OCI-LY1 (cell line): ENCODE measurements around the gene TOMM5.
A peak's percentile ranks its signal among the peaks of the same experiment; 100 is the strongest.

Experiments used
- H2AFZ ChIP-seq: fragments of 200-600 bp; sonication (generic), shearing (Covaris generic); 2 replicates; pipeline ENCODE4 v1.6.0; 2014; ENCODE audit warnings: antibody characterized with exemption, mild to moderate bottlenecking, low read length
- H3F3A ChIP-seq: fragments of 200-600 bp; sonication (generic), shearing (Covaris generic); 2 replicates; pipeline ENCODE4 v1.6.0; 2014; ENCODE audit warnings: mild to moderate bottlenecking, antibody characterized with exemption, low read length, moderate library complexity; ENCODE audit not compliant: insufficient read depth
- H3K27ac ChIP-seq: fragments of 200-600 bp; sonication (generic); 2 replicates; pipeline ENCODE4 v1.5.1; 2014; ENCODE audit warnings: low read length, mixed run types, mild to moderate bottlenecking, low read depth; ENCODE audit not compliant: poor library complexity, severe bottlenecking
- H3K27me3 ChIP-seq: fragments of 200-600 bp; sonication (generic); 2 replicates; pipeline ENCODE4 v1.6.0; 2014; ENCODE audit warnings: antibody characterized with exemption, mild to moderate bottlenecking, low read length, moderate library complexity; ENCODE audit not compliant: insufficient read depth
- H3K36me3 ChIP-seq: fragments of 200-600 bp; sonication (generic); 2 replicates; pipeline ENCODE4 v1.6.1; 2014; ENCODE audit warnings: mild to moderate bottlenecking, antibody characterized with exemption, low read length, moderate library complexity, mixed read lengths; ENCODE audit not compliant: insufficient read depth
- H3K4me1 ChIP-seq: fragments of 200-600 bp; sonication (generic); 2 replicates; pipeline ENCODE4 v1.5.1; 2014; ENCODE audit warnings: mild to moderate bottlenecking, low read length, moderate library complexity; ENCODE audit not compliant: insufficient read depth, severe bottlenecking
- H3K4me2 ChIP-seq: fragments of 200-600 bp; sonication (generic), shearing (Covaris generic); 2 replicates; pipeline ENCODE4 v1.6.1; 2014; ENCODE audit warnings: low read length
- H3K4me3 ChIP-seq: fragments of 200-600 bp; sonication (generic); 2 replicates; pipeline ENCODE4 v1.5.1; 2014; ENCODE audit warnings: low read length, low read depth, mild to moderate bottlenecking, mixed read lengths; ENCODE audit not compliant: poor library complexity, severe bottlenecking
- H3K79me2 ChIP-seq: fragments of 200-600 bp; shearing (Covaris generic); 2 replicates; pipeline ENCODE4 v1.6.1; 2016; ENCODE audit warnings: mixed run types, low read length, mixed read lengths; ENCODE audit not compliant: insufficient read depth
- H3K9ac ChIP-seq: fragments of 200-600 bp; sonication (generic), shearing (Covaris generic); 2 replicates; pipeline ENCODE4 v1.6.1; 2014; ENCODE audit warnings: mild to moderate bottlenecking, low read length, mixed read lengths
- H3K9me2 ChIP-seq: fragments of 200-600 bp; sonication (generic), shearing (Covaris generic); 2 replicates; pipeline ENCODE4 v1.6.1; 2014; ENCODE audit warnings: low read depth, mild to moderate bottlenecking, low read length, mixed read lengths
- H3K9me3 ChIP-seq: fragments of 200-600 bp; shearing (Covaris generic); 2 replicates; pipeline ENCODE4 v1.6.1; 2014; ENCODE audit warnings: low read length, mixed read lengths
- H4K20me1 ChIP-seq: fragments of 200-600 bp; sonication (generic), shearing (Covaris generic); 2 replicates; pipeline ENCODE4 v1.6.0; 2016; ENCODE audit warnings: mild to moderate bottlenecking, low read length; ENCODE audit not compliant: insufficient read depth
- EZH2 ChIP-seq: fragments of 200-600 bp; sonication (generic), shearing (Covaris generic); IDR thresholded peaks from 2 replicates; pipeline ENCODE4 v1.8.0; 2017; ENCODE audit warnings: borderline replicate concordance, mixed run types, mild to moderate bottlenecking, antibody characterized with exemption, low read length, moderate library complexity, mixed read lengths
- TF ChIP-seq, protein P1 (sequence below): fragments of 200-600 bp; sonication (generic), shearing (Covaris generic); IDR thresholded peaks from 2 replicates; pipeline ENCODE4 v1.5.1; 2017; ENCODE audit warnings: mild to moderate bottlenecking, antibody characterized with exemption, low read length, moderate library complexity, mixed read lengths

TOMM5 gene

DNA sequence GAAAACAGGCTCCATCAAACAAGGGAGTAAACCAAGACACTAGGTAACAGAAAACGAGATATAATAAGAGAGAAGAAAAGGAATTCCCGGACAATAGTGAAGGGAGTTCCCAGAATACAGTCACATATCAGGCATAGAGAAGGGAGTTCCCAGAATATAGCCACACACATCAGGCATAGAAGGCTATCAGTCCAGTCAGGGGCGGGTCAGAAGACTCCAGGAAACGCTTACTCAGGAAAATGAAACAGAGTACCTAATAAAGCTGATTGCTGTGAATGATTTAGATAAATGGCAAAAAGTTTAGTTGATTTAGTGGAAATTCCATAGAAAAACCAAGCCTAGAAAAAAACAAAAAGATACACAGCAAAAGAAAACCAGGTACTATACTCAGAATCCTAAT is 4.9 kb downstream of the TOMM5 start:
- H3K9me3 ChIP-seq, result no peaks in the 10 kb centered on the region
- H3K27me3 ChIP-seq, result no peaks in the 10 kb centered on the region
- H3K4me3 ChIP-seq, result no peak overlapping the region
- no peak overlapping the region for H3K4me2 ChIP-seq
- H3K27ac ChIP-seq, result no peak overlapping the region
- H2AFZ ChIP-seq, result no peak overlapping the region
- peaks cover 83% of the 10 kb centered on the region for H3K36me3 ChIP-seq
- no peak for TF ChIP-seq EZH2
- TF ChIP-seq, protein P1, sequence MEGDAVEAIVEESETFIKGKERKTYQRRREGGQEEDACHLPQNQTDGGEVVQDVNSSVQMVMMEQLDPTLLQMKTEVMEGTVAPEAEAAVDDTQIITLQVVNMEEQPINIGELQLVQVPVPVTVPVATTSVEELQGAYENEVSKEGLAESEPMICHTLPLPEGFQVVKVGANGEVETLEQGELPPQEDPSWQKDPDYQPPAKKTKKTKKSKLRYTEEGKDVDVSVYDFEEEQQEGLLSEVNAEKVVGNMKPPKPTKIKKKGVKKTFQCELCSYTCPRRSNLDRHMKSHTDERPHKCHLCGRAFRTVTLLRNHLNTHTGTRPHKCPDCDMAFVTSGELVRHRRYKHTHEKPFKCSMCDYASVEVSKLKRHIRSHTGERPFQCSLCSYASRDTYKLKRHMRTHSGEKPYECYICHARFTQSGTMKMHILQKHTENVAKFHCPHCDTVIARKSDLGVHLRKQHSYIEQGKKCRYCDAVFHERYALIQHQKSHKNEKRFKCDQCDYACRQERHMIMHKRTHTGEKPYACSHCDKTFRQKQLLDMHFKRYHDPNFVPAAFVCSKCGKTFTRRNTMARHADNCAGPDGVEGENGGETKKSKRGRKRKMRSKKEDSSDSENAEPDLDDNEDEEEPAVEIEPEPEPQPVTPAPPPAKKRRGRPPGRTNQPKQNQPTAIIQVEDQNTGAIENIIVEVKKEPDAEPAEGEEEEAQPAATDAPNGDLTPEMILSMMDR, result no peak
- peaks cover 51% of the 10 kb centered on the region for H3K4me1 ChIP-seq
- H3K9ac ChIP-seq, result no peak overlapping the region
- no peaks in the 10 kb centered on the region for H4K20me1 ChIP-seq
- H3K79me2 ChIP-seq, result peaks cover 81% of the 10 kb centered on the region
- no peaks in the 10 kb centered on the region for H3K9me2 ChIP-seq
- peaks cover 12% of the 10 kb centered on the region for H3F3A ChIP-seq

DNA sequence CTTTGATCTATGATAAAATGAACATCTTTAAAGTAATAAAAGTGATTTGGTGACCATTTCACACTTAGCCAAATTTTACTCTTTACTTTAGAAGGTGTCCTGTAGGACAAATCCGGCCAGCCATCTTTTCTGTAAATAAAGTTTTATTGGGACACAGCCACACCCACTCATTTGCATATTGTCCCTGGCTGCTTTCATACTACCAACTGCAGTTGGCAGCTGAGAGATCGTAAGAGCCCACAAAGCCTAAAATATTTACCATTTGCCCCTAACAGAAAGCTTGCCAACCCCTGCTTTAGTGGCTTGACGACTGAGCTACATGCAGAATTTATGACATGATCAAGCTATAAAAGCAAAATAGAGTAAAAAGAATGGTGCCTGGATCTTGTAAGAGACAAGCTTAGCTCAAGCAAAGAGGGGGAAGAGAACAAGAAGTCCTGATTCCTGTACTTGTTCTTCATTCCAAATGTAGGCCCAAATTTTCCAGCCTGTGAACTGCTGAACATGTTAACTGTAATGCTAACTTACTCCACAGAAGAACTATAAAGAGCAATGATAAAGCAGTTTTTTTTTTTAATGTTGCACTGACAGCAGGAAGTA is 8.8 kb downstream of the TOMM5 start:
- Histone ChIP-seq H3K4me3 (no peak overlapping the region), H3K79me2 (peaks cover 78% of the 10 kb centered on the region), H3K36me3 (peaks cover 93% of the 10 kb centered on the region), H3K27ac (peak overlapping the region; percentile 77), H3K9me3 (no peaks in the 10 kb centered on the region), H3F3A (peaks cover 4% of the 10 kb centered on the region), H3K9ac (no peak overlapping the region), H3K27me3 (no peaks in the 10 kb centered on the region), H3K4me2 (peak overlapping the region; percentile 0; the same call in 1 of the 2 replicates), H3K9me2 (no peaks in the 10 kb centered on the region), H4K20me1 (no peaks in the 10 kb centered on the region), H3K4me1 (peaks cover 64% of the 10 kb centered on the region), H2AFZ (no peak overlapping the region)
- TF ChIP-seq, protein P1, result no peak
- no peak for TF ChIP-seq EZH2

DNA sequence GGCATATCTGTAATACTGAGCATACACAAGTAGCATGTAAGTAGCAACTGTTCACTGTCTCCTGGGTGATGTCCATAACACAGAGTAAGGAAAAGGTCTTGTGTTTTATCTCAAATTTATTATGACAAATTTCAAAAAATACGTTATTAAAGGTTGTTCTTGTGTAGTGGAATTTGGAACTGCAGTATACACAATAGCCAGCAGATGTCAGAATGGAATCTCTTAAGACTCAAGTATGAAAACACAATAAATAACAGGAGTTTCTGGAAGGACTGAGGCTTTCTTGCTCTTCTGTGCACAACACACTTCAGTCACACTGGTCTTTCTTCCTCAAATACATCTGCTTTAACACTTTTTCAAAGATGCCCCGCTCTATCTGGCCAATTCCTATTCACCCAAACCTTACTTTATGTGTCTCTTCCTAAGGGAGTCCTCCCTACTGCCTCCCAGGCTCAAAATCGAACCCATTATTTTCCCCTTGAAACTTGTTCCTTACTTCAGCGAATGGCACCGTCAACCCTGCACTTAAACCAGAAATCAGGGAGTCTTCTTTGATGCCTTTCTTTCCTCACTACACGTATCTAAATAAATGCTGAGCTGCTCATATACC is 9.7 kb downstream of the TOMM5 start:
- peaks cover 72% of the 10 kb centered on the region for H3K4me1 ChIP-seq
- H3K27ac ChIP-seq, result peak overlapping the region; percentile 77
- peaks cover 78% of the 10 kb centered on the region for H3K79me2 ChIP-seq
- H2AFZ ChIP-seq, result no peak overlapping the region
- no peaks in the 10 kb centered on the region for H3K27me3 ChIP-seq
- no peaks in the 10 kb centered on the region for H3K9me2 ChIP-seq
- peaks cover 4% of the 10 kb centered on the region for H3F3A ChIP-seq
- no peaks in the 10 kb centered on the region for H3K9me3 ChIP-seq
- no peak overlapping the region for H3K9ac ChIP-seq
- peaks cover 87% of the 10 kb centered on the region for H3K36me3 ChIP-seq
- H3K4me2 ChIP-seq, result no peak overlapping the region; the same call in 1 of the 2 replicates
- no peaks in the 10 kb centered on the region for H4K20me1 ChIP-seq
- no peak for TF ChIP-seq EZH2
- TF ChIP-seq, protein P1, result peak; percentile 71
- H3K4me3 ChIP-seq, result no peak overlapping the region
